Erythroblast (primary cell): ENCODE results near the gene LGALS14.

Experiments
- GATA1 ChIP-seq: IDR thresholded peaks from 2 replicates; pipeline ENCODE4 v1.6.1; 2011; ENCODE audit warnings: low read depth, mild to moderate bottlenecking, control low read depth, low read length, moderate library complexity
- POLR2A ChIP-seq: IDR thresholded peaks from 2 replicates; pipeline ENCODE4 v1.6.1; 2011; ENCODE audit warnings: mild to moderate bottlenecking, low read length

DNA sequence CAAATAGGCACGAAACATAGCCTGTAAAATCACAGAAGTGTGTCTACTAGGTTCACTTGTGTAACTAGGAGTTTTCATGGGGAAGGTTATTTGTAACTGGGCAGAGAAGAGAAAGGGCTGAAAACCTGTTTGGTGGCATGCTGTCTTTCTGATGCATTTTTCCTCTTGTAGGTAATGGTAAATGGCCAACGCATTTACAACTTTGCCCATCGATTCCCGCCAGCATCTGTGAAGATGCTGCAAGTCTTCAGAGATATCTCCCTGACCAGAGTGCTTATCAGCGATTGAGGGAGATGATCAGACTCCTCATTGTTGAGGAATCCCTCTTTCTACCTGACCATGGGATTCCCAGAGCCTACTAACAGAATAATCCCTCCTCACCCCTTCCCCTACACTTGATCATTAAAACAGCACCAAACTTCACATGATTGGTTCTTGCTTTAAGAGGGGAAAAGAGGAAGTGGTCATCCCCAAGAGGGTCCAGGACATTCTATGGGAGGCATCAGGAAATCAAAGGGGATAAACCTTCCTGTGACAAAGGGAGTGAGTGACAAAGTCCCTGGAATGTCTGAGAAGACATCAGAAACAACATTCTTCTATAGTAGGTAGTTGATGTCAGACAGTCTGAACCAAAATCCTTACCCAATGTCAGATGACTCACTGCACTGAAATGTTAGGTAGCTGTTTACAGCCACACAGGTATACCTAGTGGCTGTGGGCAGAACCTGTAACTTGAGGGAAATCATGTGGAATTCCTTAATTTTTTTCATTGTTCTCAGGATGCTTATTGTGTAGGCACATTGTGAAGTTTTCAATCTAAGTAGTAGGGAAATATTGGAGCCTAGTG is 5.0 kb downstream of the LGALS14 start:
- TF ChIP-seq POLR2A: no peak
- no peak for TF ChIP-seq GATA1
